Measurements from ENCODE around the gene GPR35. TPM values are rescaled to one million over a fixed set of nuclear protein-coding genes. Genes with fewer than 3 reads are reported as not detected.

Gene GPR35
- total and polyA plus RNA-seq, 2 of the 13 experiments (the other 11 are each of a cell fraction or from before 2014, with no cell fraction given): 27.1 to 44.2 TPM

- TF ChIP-seq FOXP4 (CRISPR knock-in tag; IDR thresholded peaks at IDR 0.05) (no peak), FOXO4 (CRISPR knock-in tag; conservative IDR thresholded peaks at IDR 0.05) (no peak), ZNF431 (CRISPR knock-in tag; IDR thresholded peaks at IDR 0.05; ENCODE audit: borderline replicate concordance, low read depth) (no peak)
These were observed 4.4 kb upstream of the GPR35 start (continued) for GRCh38 chr2:240620859-240621258.

GRCh38 chr2:240622060-240622411 lies 3.2 kb upstream of the GPR35 start:
- no peak overlapping the region for H2AFZ ChIP-seq (ENCODE audit: low read length)
- intact Hi-C loops (cut with micrococcal nuclease; ENCODE audit: unreplicated experiment) (no loop called here), in situ Hi-C loops (cut with HindIII; ENCODE audit: extremely low pct_ligation_motif_present, low pct_unique_long_range_greater_than_20kb) (no loop called here)
- no peak for FAIRE-seq
- H3K9me3 ChIP-seq (ENCODE audit: low read length): peaks cover 9% of the 10 kb centered on the region; the same call in 1 of the 2 replicates
- no peak for ATAC-seq
- H3K27ac ChIP-seq (ENCODE audit: extremely low read length, insufficient read depth, low read length): no peak overlapping the region
- no peak overlapping the region for H3K4me2 ChIP-seq (ENCODE audit: low read depth, low read length)
- H3K79me2 ChIP-seq (ENCODE audit: insufficient read depth, low read length): no peaks in the 10 kb centered on the region
- 85% methylated on average over 9 of the region's 9 CpGs for WGBS (ENCODE audit: low lambda C conversion rate)
- no TSS peak for BruUV-seq (replicated peaks)
- peaks cover 14 to 30% of the 10 kb centered on the region in 2 experiments for H3K36me3 ChIP-seq (replicated peaks in 1 of 2; ENCODE audit: control insufficient read depth in 1 of 2, insufficient read depth in 2 of 2, low read length in 2 of 2)
- H3K4me1 ChIP-seq (ENCODE audit: insufficient read depth, low read length): peaks cover 26% of the 10 kb centered on the region
- ChIA-PET POLR2A (interaction anchor here (1.3 to 7.1 kb wide), 2 partner anchors 9 to 17 kb away, joined by 3 to 46 read pairs; no protein-coding TSS in a partner anchor), CTCF (ENCODE audit: low intra/inter-chr PET ratio, low total read pairs) (no interaction called here)
- no peaks in the 10 kb centered on the region for H4K20me1 ChIP-seq (ENCODE audit: insufficient read depth, low read length)
- no peaks in the 10 kb centered on the region; a peak in 1 of 5 replicates for H3K27me3 ChIP-seq (ENCODE audit: control insufficient read depth in 1 of 2, insufficient read depth in 2 of 2, low read length in 2 of 2)
- TF ChIP-seq ZZZ3 (CRISPR knock-in tag; IDR thresholded peaks at IDR 0.05; ENCODE audit: borderline replicate concordance) (no peak), ZNF326 (CRISPR knock-in tag; IDR thresholded peaks at IDR 0.05; ENCODE audit: borderline replicate concordance) (no peak), ZNF121 (CRISPR knock-in tag; IDR thresholded peaks at IDR 0.05) (peak; percentile 69; the same call in 1 of the 2 replicates), ZNF33B (CRISPR knock-in tag; IDR thresholded peaks at IDR 0.05) (no peak), TIGD3 (CRISPR knock-in tag; IDR thresholded peaks at IDR 0.05; ENCODE audit: borderline replicate concordance) (no peak), DDIT3 (CRISPR knock-in tag; IDR thresholded peaks at IDR 0.05) (no peak)
- DNase-seq (ENCODE audit: low spot score): no peak
- no peak overlapping the region for H3K9ac ChIP-seq (ENCODE audit: insufficient read depth, low read depth, low read length)
- H3K4me3 ChIP-seq (replicated peaks in 1 of 3; ENCODE audit: insufficient read depth in 1 of 3, low read depth in 2 of 3, low read length in 3 of 3): no peak overlapping the region
